T-helper 2 cell (primary cell): ENCODE data around the gene MACROD2.
"Not testable (repeated sequence)": the region's sequence is repeated elsewhere in the genome, so short reads cannot be mapped to it uniquely, and the experiment has no call there.

Source experiments
- DNase-seq, 5 experiments: peaks; one replicate each; pipeline versions ENCODE4 v3.0.0 to v3.0.0-alpha.2; 2012 to 2022

The MACROD2 gene

GRCh38 chr20:14418376-14418775, 423.1 kb downstream of the MACROD2 start:
- no peak for DNase-seq

GRCh38 chr20:14422892-14423291, 427.6 kb downstream of the MACROD2 start:
- DNase-seq: no peak

GRCh38 chr20:14431568-14431967, 436.3 kb downstream of the MACROD2 start:
- DNase-seq: no peak

- no peak for DNase-seq
These were observed 436.8 kb downstream of the MACROD2 start for GRCh38 chr20:14432085-14432484.

GRCh38 chr20:14432597-14432996, 437.3 kb downstream of the MACROD2 start:
- DNase-seq: no peak

- no peak for DNase-seq
These were observed 439.2 kb downstream of the MACROD2 start for GRCh38 chr20:14434384-14435136.

- DNase-seq: no peak
These were observed 445.9 kb downstream of the MACROD2 start for GRCh38 chr20:14441201-14441600.

GRCh38 chr20:14444106-14444505, 448.8 kb downstream of the MACROD2 start:
- DNase-seq: no peak

- DNase-seq: no peak
These were observed 450.0 kb downstream of the MACROD2 start for GRCh38 chr20:14445310-14445709.

GRCh38 chr20:14445902-14446301, 450.6 kb downstream of the MACROD2 start:
- no peak for DNase-seq

- no peak for DNase-seq
These were observed 451.1 kb downstream of the MACROD2 start for GRCh38 chr20:14446446-14446845.

- no peak for DNase-seq
These were observed 454.0 kb downstream of the MACROD2 start for GRCh38 chr20:14449323-14449722.

GRCh38 chr20:14450256-14450655, 454.9 kb downstream of the MACROD2 start:
- no peak for DNase-seq

- no peak for DNase-seq
These were observed 456.1 kb downstream of the MACROD2 start for GRCh38 chr20:14451458-14451857.

- DNase-seq: no peak
These were observed 457.9 kb downstream of the MACROD2 start for GRCh38 chr20:14453259-14453658.

GRCh38 chr20:14454296-14454695, 459.0 kb downstream of the MACROD2 start:
- no peak for DNase-seq

GRCh38 chr20:14467104-14467827, 471.9 kb downstream of the MACROD2 start:
- DNase-seq: not testable (repeated sequence)

GRCh38 chr20:14470231-14470899, 475.0 kb downstream of the MACROD2 start:
- DNase-seq: no peak

GRCh38 chr20:14470977-14471661, 475.8 kb downstream of the MACROD2 start:
- DNase-seq: no peak

GRCh38 chr20:14477125-14477524, 481.8 kb downstream of the MACROD2 start:
- no peak for DNase-seq

GRCh38 chr20:14478126-14478525, 482.8 kb downstream of the MACROD2 start:
- no peak for DNase-seq

GRCh38 chr20:14481863-14482262, 486.5 kb downstream of the MACROD2 start:
- no peak for DNase-seq

- DNase-seq: no peak
These were observed 492.9 kb downstream of the MACROD2 start for GRCh38 chr20:14488212-14488611.
